Measurements from ENCODE around the gene KRTAP5-5. TPM values are rescaled to one million over a fixed set of nuclear protein-coding genes. Genes with fewer than 3 reads are reported as not detected.

KRTAP5-5 gene
- total RNA-seq, 1 experiment from 2014 or later: not detected

- POLR2A ChIA-PET: no interaction called here
- DNase-seq (ENCODE audit: low spot score) (no peak), ATAC-seq (no peak)
- peaks cover 19% of the 10 kb centered on the region for H3K27me3 Mint-ChIP-seq (ENCODE audit: low read depth)
- H3K36me3 Mint-ChIP-seq: no peaks in the 10 kb centered on the region
- TF ChIP-seq ERG (CRISPR knock-in tag; IDR thresholded peaks at IDR 0.05) (no peak), ZNF512 (CRISPR knock-in tag; IDR thresholded peaks at IDR 0.05; ENCODE audit: borderline replicate concordance) (no peak), ARID4B (CRISPR knock-in tag; IDR thresholded peaks at IDR 0.05; ENCODE audit: borderline replicate concordance) (no peak)
- CTCF ChIA-PET: no interaction called here
- H3K4me3 Mint-ChIP-seq: no peak overlapping the region
- no peaks in the 10 kb centered on the region for H3K9me3 Mint-ChIP-seq
- no peaks in the 10 kb centered on the region for H3K4me1 Mint-ChIP-seq
- H3K27ac Mint-ChIP-seq: no peak overlapping the region
Observed at GRCh38 chr11:1656670-1657069, 27.1 kb downstream of the KRTAP5-5 start.

DNA sequence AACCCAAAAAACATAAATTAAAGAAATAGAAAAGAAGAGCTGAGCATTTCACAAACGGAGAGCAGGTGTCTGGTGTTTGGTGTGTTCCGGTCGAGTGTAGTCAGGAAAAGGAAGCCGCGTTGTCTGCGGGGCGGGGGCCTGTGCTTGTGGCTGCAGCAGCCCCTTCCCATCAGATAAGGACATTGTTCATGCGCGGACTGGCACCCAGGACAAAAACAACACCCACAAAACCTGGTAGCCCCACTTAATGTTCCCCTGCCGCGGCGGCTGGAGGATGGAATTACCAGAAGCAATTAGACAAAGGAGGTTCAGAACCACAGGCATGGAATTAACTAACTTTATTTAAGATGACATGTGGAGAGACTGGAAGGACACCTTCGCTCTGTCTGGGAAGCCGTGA is 29.9 kb downstream of the KRTAP5-5 start:
- H3K36me3 Mint-ChIP-seq: no peaks in the 10 kb centered on the region
- POLR2A ChIA-PET: interaction anchor here (0.6 kb wide), 1 partner anchor 59 kb away, joined by 4 read pairs; no protein-coding TSS in a partner anchor
- no peak for TF ChIP-seq GRHL2 (CRISPR knock-in tag; IDR thresholded peaks at IDR 0.05; ENCODE audit: insufficient replicate concordance, severe bottlenecking)
- no peak for TF ChIP-seq FOXP1 (CRISPR knock-in tag; IDR thresholded peaks at IDR 0.05; ENCODE audit: borderline replicate concordance)
- no peak for TF ChIP-seq RORB (CRISPR knock-in tag; IDR thresholded peaks at IDR 0.05)
- TF ChIP-seq E2F1 (CRISPR knock-in tag; IDR thresholded peaks at IDR 0.05): no peak
- TF ChIP-seq ATF1 (CRISPR knock-in tag; IDR thresholded peaks at IDR 0.05): no peak
- no peak for TF ChIP-seq USF2 (CRISPR knock-in tag; IDR thresholded peaks at IDR 0.05)
- no peak for TF ChIP-seq ZNF219 (CRISPR knock-in tag; IDR thresholded peaks at IDR 0.05; ENCODE audit: borderline replicate concordance)
- no peak for TF ChIP-seq TEAD1 (CRISPR knock-in tag; IDR thresholded peaks at IDR 0.05)
- TF ChIP-seq, protein P1, sequence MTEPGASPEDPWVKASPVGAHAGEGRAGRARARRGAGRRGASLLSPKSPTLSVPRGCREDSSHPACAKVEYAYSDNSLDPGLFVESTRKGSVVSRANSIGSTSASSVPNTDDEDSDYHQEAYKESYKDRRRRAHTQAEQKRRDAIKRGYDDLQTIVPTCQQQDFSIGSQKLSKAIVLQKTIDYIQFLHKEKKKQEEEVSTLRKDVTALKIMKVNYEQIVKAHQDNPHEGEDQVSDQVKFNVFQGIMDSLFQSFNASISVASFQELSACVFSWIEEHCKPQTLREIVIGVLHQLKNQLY (CRISPR knock-in tag; IDR thresholded peaks at IDR 0.05): no peak
- TF ChIP-seq RELA (CRISPR knock-in tag; IDR thresholded peaks at IDR 0.05; ENCODE audit: borderline replicate concordance): no peak
- no peak for TF ChIP-seq NR2C2 (CRISPR knock-in tag; IDR thresholded peaks at IDR 0.05)
- no peak for TF ChIP-seq ZMAT4 (CRISPR knock-in tag; IDR thresholded peaks at IDR 0.05)
- TF ChIP-seq NFE2L1 (CRISPR knock-in tag; IDR thresholded peaks at IDR 0.05): no peak
- no peak overlapping the region for H3K27ac Mint-ChIP-seq
- CTCF ChIA-PET: no interaction called here
- ATAC-seq (no peak), DNase-seq (ENCODE audit: low spot score) (no peak)
- no peak overlapping the region for H3K4me3 Mint-ChIP-seq
- H3K9me3 Mint-ChIP-seq: no peaks in the 10 kb centered on the region
- H3K4me1 Mint-ChIP-seq: no peaks in the 10 kb centered on the region
- peaks cover 7% of the 10 kb centered on the region for H3K27me3 Mint-ChIP-seq (ENCODE audit: low read depth)
